ENCODE results near the gene IL18.
"Not testable (repeated sequence)": the region's sequence is repeated elsewhere in the genome, so short reads cannot be mapped to it uniquely, and the experiment has no call there.

IL18 gene

DNA sequence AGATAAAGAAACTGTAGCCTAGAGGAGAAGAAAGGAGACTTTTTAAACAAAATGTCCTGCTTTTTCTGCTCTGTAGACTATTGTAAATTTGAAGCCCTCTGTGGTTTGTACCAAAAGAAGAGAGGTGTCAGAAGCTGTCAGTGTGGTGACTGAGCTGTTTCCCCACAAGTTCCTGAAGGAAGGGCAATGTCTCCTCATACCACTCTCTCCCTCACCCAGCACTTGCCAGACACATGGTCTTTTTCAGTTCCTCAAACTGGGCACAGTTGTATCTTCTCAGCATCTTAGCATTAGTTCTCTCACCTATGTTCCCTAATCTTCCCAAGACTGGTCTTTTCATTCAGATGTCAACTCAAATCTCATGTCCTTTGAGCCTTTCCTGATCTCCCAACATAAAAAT is 15.7 kb upstream of the IL18 start:
- no peak for DNase-seq (ENCODE audit: low read depth in 1 of 2, low spot score in 1 of 2)
- in situ Hi-C loops (cut with HindIII; ENCODE audit: low pct_unique_long_range_greater_than_20kb, low sequenced_read_pairs): no loop called here
- TF ChIP-seq JUND (IDR thresholded peaks at IDR 0.05; ENCODE audit: low read depth): no peak

DNA sequence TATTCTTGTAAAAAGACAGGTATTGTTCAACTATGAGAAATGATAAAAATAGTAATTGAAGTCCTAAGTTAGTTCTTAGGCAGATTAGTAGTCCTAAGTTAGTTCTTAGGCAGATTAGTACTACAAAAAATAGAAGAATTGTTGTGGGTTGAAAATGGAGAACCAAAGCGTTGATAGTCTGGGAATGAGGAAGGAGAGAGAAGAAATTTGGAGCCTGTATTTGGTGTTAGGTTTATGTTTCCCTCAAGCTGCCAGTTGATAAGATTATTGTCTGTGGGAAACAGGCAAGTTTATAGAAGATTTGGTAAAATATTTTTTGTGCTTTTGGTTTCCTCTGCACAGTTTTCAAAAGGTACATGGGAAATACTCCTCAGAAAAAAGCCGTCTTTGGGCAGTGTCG is 15.0 kb upstream of the IL18 start:
- in situ Hi-C loops (cut with HindIII; ENCODE audit: low pct_unique_long_range_greater_than_20kb, low sequenced_read_pairs): no loop called here
- no peak for TF ChIP-seq JUND (IDR thresholded peaks at IDR 0.05; ENCODE audit: low read depth)

DNA sequence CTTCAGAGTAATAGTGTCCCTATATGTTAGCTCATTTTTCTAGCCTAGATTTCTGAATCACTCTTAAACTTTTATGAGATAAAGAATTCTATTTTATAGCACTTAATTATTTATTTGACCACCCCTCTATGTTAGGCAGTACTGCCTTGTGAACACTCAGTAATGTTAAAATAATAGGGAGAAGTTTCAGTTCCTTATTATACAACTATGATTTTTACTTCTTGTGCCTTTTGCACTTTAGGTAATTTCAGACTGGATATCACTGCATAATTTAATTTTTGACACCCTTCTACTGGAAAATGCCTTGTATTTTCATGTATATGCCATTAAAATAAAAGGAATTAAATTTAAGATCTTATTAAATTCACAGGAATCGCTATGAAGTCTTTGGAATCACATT is 14.5 kb upstream of the IL18 start:
- in situ Hi-C loops (cut with HindIII; ENCODE audit: low pct_unique_long_range_greater_than_20kb, low sequenced_read_pairs): no loop called here
- no peak for DNase-seq (ENCODE audit: low read depth in 1 of 2, low spot score in 1 of 2)
- TF ChIP-seq JUND (IDR thresholded peaks at IDR 0.05; ENCODE audit: low read depth): no peak

More for the DNA sequence above, 15.0 kb upstream of the IL18 start:
- no peak for DNase-seq (ENCODE audit: low read depth in 1 of 2, low spot score in 1 of 2)

- in situ Hi-C loops (cut with HindIII; ENCODE audit: low pct_unique_long_range_greater_than_20kb, low sequenced_read_pairs): no loop called here
- no peak for DNase-seq (ENCODE audit: low read depth in 1 of 2, low spot score in 1 of 2)
- no peak for TF ChIP-seq JUND (IDR thresholded peaks at IDR 0.05; ENCODE audit: low read depth)
These were observed 13.7 kb upstream of the IL18 start for GRCh38 chr11:112177589-112177988.

GRCh38 chr11:112176077-112176476 is 12.2 kb upstream of the IL18 start:
- no peak for DNase-seq (ENCODE audit: low read depth in 1 of 2, low spot score in 1 of 2)
- TF ChIP-seq JUND (IDR thresholded peaks at IDR 0.05; ENCODE audit: low read depth): no peak
- in situ Hi-C loops (cut with HindIII; ENCODE audit: low pct_unique_long_range_greater_than_20kb, low sequenced_read_pairs): no loop called here

GRCh38 chr11:112175599-112175952 is 11.7 kb upstream of the IL18 start:
- DNase-seq (ENCODE audit: low read depth in 1 of 2, low spot score in 1 of 2): no peak
- in situ Hi-C loops (cut with HindIII; ENCODE audit: low pct_unique_long_range_greater_than_20kb, low sequenced_read_pairs): no loop called here
- no peak for TF ChIP-seq JUND (IDR thresholded peaks at IDR 0.05; ENCODE audit: low read depth)

- DNase-seq (ENCODE audit: low read depth in 1 of 2, low spot score in 1 of 2): peak; percentile 43 to 82
- in situ Hi-C loops (cut with HindIII; ENCODE audit: low pct_unique_long_range_greater_than_20kb, low sequenced_read_pairs): no loop called here
- TF ChIP-seq JUND (IDR thresholded peaks at IDR 0.05; ENCODE audit: low read depth): no peak
These were observed 11.1 kb upstream of the IL18 start, which contains the start of gene BCO2 for GRCh38 chr11:112174789-112175598. Gene BCO2 (plus strand): TSS chr11:112175512. CDS start chr11:112175602, 90 bp downstream.

DNA sequence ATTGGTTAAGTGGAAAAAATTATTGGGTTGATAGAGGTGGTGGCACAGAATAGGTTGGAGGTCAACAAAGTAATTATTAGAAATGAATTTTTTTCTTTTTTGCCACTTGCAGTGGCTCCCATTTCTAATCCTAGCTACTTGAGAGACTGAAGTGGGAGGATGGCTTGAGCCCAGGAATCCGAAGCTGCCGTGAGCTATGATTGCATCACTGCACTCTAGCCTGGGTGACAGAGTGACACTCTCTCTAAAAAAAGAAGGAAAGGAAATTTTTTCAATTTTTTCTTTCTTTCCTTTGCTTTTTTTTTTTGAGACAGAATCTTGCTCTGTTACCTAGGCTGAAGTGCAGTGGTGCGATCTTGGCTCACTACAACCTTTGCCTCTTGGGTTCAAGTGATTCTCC is 9.3 kb upstream of the IL18 start:
- DNase-seq (ENCODE audit: low read depth in 1 of 2, low spot score in 1 of 2): no peak
- TF ChIP-seq JUND (IDR thresholded peaks at IDR 0.05; ENCODE audit: low read depth): no peak
- in situ Hi-C loops (cut with HindIII; ENCODE audit: low pct_unique_long_range_greater_than_20kb, low sequenced_read_pairs): no loop called here

GRCh38 chr11:112172362-112172994 is 8.6 kb upstream of the IL18 start:
- DNase-seq (ENCODE audit: low read depth in 1 of 2, low spot score in 1 of 2): no peak
- in situ Hi-C loops (cut with HindIII; ENCODE audit: low pct_unique_long_range_greater_than_20kb, low sequenced_read_pairs): no loop called here
- TF ChIP-seq JUND (IDR thresholded peaks at IDR 0.05; ENCODE audit: low read depth): no peak

DNA sequence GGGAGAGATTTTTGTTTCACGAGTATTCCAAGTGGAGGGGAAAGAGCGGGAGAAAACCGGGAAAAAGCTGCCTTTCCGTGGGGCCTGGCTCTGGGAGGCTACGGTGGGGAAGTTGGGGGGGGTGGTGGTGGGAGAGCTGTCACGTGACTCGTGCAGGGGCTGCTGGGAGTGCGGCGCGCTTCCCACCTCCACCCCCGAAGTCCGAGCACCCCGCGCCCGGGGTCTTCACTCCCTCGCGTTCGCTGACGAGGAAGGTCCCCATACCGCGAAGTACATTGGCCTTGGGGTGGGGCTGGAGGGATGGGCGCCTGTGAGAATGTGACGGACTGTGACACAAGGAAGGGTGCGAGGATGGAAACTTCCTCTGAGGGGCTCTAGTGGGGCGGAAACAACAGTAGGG is 3.3 kb upstream of the IL18 start, which contains the start of gene TEX12:
Gene TEX12 (plus strand): TSS at position 228 of the 400 bp plus-strand sequence. CDS start 1,897 bp downstream, outside the sequence.
- DNase-seq (ENCODE audit: low read depth in 1 of 2, low spot score in 1 of 2): no peak
- in situ Hi-C loops (cut with HindIII; ENCODE audit: low pct_unique_long_range_greater_than_20kb, low sequenced_read_pairs): no loop called here
- no peak for TF ChIP-seq JUND (IDR thresholded peaks at IDR 0.05; ENCODE audit: low read depth)

DNA sequence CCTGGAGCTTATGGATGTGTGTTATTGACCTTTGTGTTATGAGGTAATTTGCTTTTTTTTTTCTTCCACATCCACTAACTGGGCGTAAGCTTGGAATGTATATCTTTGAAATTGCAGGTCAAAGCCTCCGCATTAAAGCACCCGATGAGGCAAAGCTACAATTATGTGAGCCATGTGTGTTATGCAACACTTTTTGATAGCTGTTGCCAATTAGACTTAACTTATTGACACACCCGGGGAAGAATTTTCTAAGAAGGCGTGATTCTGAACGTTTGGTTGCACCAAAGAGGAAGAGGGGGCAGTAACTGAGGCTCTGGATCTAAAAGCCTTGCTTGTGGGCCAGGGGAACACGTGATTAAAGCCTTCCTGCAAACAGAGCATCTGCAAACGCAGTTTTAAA is 2.7 kb upstream of the IL18 start:
- in situ Hi-C loops (cut with HindIII; ENCODE audit: low pct_unique_long_range_greater_than_20kb, low sequenced_read_pairs): no loop called here
- no peak for DNase-seq (ENCODE audit: low read depth in 1 of 2, low spot score in 1 of 2)
- TF ChIP-seq JUND (IDR thresholded peaks at IDR 0.05; ENCODE audit: low read depth): no peak

DNA sequence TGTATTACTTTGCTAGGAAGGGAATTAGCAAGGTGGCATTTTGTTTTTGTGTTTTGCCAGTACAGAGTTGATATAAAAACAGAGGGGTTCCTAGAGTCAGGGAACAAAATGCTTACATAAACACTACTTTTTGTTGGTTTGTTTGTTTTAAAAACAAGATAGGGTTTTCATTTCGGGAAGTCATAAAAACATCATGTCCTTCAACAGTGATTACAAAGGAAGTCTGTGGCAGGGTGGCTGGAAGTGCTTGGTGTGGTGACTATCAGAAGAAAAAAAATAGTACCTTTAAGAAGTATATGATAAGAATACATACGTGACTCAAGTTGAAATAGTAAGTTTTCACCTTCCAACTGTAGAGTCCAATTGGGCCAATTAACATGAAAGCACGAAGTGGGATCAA is 1.2 kb upstream of the IL18 start:
- TF ChIP-seq JUND (IDR thresholded peaks at IDR 0.05; ENCODE audit: low read depth): no peak
- in situ Hi-C loops (cut with HindIII; ENCODE audit: low pct_unique_long_range_greater_than_20kb, low sequenced_read_pairs): no loop called here
- no peak for DNase-seq (ENCODE audit: low read depth in 1 of 2, low spot score in 1 of 2)

DNA sequence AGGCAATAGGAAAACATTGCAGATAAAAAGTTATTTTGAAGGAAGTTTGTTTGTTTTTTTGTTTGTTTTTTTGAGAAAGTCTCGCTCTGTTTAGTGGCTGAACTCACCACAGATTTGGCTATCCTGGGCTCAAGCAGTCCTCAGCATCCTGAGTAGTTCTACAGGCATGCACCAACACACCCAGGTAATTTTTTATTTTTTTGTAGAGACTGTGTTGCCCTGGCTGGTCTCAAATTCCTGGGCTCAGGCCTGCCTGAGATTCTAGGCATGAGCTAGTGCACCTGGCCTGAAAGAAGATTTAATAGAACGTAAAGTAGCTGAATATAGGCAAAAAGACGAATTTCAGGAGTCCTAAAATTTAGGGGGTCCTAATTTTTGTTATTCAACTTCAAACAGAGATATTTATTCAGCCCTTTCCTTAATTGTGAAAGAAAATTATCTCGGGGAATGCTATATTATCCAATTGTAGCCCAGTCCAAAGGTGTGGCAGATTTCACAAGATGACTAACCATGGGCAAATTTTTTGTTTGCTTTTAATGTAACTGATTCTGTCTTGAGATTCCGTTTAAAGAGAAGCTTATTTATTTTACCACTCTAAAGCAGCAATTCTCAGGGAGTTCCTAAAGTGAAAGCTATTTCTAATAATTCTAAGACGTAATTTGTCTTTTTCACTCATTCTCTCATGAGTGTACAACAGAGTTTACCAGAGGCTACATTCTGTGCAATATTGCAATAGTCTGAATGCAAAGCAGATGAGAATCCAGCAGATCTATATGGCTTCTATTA is 940 bp downstream of the IL18 start:
- no peak for TF ChIP-seq JUND (IDR thresholded peaks at IDR 0.05; ENCODE audit: low read depth)
- in situ Hi-C loops (cut with HindIII; ENCODE audit: low pct_unique_long_range_greater_than_20kb, low sequenced_read_pairs): no loop called here
- DNase-seq (ENCODE audit: low read depth in 1 of 2, low spot score in 1 of 2): no peak

DNA sequence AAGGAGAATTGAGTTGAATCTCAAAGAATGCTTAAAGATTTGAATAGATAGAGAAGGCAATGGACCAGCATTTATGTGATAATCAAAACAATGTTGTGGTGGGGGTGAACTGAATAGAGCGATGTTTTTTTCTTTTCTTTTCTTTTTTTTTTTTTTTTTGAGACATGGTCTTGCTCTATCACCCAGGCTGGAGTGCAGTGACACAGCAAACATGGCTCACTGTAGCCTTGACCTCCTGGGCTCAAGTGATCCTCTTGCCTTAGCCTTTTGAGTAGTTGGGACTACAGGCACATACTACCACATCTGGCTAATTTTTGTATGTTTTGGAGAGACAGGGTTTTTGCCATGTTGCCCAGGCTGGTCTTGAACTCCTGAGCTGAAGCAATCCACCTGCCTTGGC is 1.7 kb downstream of the IL18 start:
- in situ Hi-C loops (cut with HindIII; ENCODE audit: low pct_unique_long_range_greater_than_20kb, low sequenced_read_pairs); DNase-seq (ENCODE audit: low read depth in 1 of 2, low spot score in 1 of 2): not testable (repeated sequence)
